Kidney (tissue), 14 donors: ENCODE results near the gene ADIG. TPM values are rescaled to one million over a fixed set of nuclear protein-coding genes. Genes with fewer than 3 reads are reported as not detected.
"Not testable (repeated sequence)": the region's sequence is repeated elsewhere in the genome, so short reads cannot be mapped to it uniquely, and the experiment has no call there.

Source experiments
- DNase-seq, 5 donors: peaks; one replicate each; pipeline ENCODE4 v3.0.0-alpha.2; 2013 to 2020
- FAIRE-seq: peaks from 2 replicates; lab custom pipeline; 2012; peaks lifted over from hg19 to GRCh38; lab: Jason Lieb, UNC
- H3K27ac ChIP-seq, 2 donors: one replicate each; pipeline ENCODE4 v1.7.0; 2013; ENCODE audit warnings: low read depth in 2 of 2, low read length in 2 of 2, inconsistent platforms in 1 of 2
- H3K27me3 ChIP-seq: one replicate; pipeline ENCODE4 v1.7.1; 2013; ENCODE audit warnings: low read length, inconsistent platforms; ENCODE audit not compliant: control insufficient read depth, insufficient read depth
- H3K36me3 ChIP-seq, 3 donors: one replicate each; pipeline versions ENCODE4 v1.7.0 to v1.7.1; 2013; ENCODE audit warnings: low read length in 3 of 3, control low read depth in 1 of 3, inconsistent platforms in 1 of 3; ENCODE audit not compliant: insufficient read depth in 3 of 3, control insufficient read depth in 2 of 3
- H3K4me1 ChIP-seq, 3 donors: one replicate each; pipeline versions ENCODE4 v1.7.0 to v1.7.1; 2013; ENCODE audit warnings: low read length in 3 of 3, inconsistent platforms in 1 of 3, low read depth in 1 of 3; ENCODE audit not compliant: control insufficient read depth in 2 of 3, insufficient read depth in 2 of 3
- H3K4me3 ChIP-seq, 3 donors: one replicate each; pipeline versions ENCODE4 v1.7.0 to v1.8.1; 2013; ENCODE audit warnings: low read length in 3 of 3, control low read depth in 1 of 3, inconsistent platforms in 1 of 3
- H3K9ac ChIP-seq, 3 donors: one replicate each; pipeline versions ENCODE4 v1.7.0 to v1.7.1; 2013; ENCODE audit warnings: low read length in 3 of 3, control low read depth in 1 of 3, inconsistent platforms in 1 of 3
- H3K9me3 ChIP-seq, 3 donors: one replicate each; pipeline versions ENCODE4 v1.7.0 to v1.7.1; 2013; ENCODE audit warnings: low read length in 3 of 3, control low read depth in 1 of 3, inconsistent platforms in 1 of 3; ENCODE audit not compliant: control insufficient read depth in 2 of 3, insufficient read depth in 1 of 3
- intact Hi-C: fragments of 100-400 bp; cut with DNase I; formaldehyde crosslinking; loops from one replicate; pipeline ENCODE4 v1.11.1; 2022
- polyA plus RNA-seq: library from polyadenylated mRNA; stranded (reverse); fragments of 350-450 nt; fragmentation: Illumina TruSeq; extraction: RNeasy Lipid Tissue Mini Kit (QIAGEN cat#74804); gene quantifications from one replicate; pipeline ENCODE4 v1.2.3, GENCODE V29; 2014; ENCODE audit warnings: low read depth, low replicate concordance; ENCODE audit not compliant: insufficient read depth
- total RNA-seq: library from RNA; stranded (reverse); fragmentation: NEBNext Ultra II Directional; extraction: Animal tissue kit (Norgen Biotek cat#: 25700); gene quantifications from one replicate; pipeline ENCODE4 v1.2.1, GENCODE V29; 2021
- TF ChIP-seq, protein P1 (sequence below): IDR thresholded peaks from 3 replicates; pipeline ENCODE4 v1.5.1; 2012; ENCODE audit warnings: mild to moderate bottlenecking, moderate library complexity, borderline replicate concordance; ENCODE audit not compliant: insufficient read depth; ENCODE audit errors: extremely low read depth
- donor health status: control.
- donor health status: control.
- donor health status: control.
- donor health status: control.
- donor health status: control.
- donor health status: DM: yes; HTN: yes; CAD: no.
- donor health status: Normal renal cell carcinoma (clear cell type).

The ADIG gene
- total and polyA plus RNA-seq, 2 donors from 2014 or later, result 0.58 TPM; not detected in 1

DNA sequence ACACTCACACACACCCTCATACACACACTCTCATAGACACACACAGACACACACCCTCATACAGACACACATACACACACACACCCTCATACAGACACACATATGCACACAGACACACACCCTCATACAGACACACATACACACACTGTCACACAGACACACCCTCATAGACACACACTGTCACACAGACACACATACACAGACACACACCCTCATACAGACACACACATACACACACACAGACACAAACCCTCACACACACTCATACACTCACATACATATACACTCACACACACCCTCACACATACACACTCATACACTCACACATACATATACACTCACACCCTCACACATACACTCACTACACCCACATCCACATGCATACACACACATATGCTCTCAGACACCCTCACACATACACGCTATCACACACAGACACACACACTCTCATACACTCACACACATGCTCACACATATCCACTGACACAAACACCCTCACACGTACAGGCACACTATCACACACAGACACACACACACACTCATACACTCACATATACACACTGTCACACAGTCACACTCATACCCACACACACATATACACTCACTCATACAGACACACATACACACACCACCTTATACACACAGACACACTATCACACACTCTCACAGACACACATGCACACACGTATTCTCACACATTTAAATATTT is 9.1 kb downstream of the ADIG start:
- FAIRE-seq, result no peak
- no peak for DNase-seq

DNA sequence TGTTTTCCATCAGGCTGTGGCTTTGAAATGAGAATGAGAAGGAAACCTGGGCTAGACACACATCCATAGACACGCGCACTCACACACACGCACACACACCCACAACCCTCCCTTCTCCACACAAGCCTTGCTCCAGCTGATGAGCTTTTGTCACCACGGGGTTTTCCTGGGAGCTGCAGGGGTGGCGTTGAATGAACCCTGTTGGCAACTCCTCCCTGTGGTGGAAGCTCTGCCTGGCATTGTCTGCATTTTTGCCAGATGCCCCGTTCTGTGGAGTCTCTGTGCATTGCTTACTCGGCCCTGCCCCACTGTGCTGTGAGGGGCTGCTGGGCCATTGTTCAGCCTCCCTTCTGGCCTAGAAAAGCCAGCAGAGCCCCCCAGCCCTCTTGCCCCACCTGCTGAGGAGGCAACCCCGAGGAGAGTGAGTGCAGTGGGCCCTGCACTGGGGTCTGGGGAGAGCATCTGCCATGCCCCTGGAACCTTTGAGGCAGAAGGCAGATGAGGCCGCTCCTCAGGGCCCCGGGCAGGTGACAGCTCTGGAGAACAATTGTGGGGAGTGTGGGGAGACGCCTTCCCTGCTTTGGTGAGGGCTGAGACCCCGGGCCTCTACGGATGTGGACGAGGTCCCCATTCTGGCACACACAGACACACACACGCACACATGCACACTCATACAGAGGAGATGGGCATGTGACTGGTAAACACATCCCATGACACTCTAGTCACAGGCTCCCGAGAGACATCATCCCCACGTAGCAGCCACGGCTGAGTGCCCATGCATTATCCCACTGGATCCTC is 9.9 kb downstream of the ADIG start:
- Histone ChIP-seq H3K27me3 (no peaks in the 10 kb centered on the region), H3K9me3 (no peaks in the 10 kb centered on the region), H3K27ac (no peak overlapping the region), H3K4me3 (no peak overlapping the region), H3K36me3 (no peaks in the 10 kb centered on the region), H3K4me1 (no peaks in the 10 kb centered on the region), H3K9ac (no peak overlapping the region)
- TF ChIP-seq, protein P1, sequence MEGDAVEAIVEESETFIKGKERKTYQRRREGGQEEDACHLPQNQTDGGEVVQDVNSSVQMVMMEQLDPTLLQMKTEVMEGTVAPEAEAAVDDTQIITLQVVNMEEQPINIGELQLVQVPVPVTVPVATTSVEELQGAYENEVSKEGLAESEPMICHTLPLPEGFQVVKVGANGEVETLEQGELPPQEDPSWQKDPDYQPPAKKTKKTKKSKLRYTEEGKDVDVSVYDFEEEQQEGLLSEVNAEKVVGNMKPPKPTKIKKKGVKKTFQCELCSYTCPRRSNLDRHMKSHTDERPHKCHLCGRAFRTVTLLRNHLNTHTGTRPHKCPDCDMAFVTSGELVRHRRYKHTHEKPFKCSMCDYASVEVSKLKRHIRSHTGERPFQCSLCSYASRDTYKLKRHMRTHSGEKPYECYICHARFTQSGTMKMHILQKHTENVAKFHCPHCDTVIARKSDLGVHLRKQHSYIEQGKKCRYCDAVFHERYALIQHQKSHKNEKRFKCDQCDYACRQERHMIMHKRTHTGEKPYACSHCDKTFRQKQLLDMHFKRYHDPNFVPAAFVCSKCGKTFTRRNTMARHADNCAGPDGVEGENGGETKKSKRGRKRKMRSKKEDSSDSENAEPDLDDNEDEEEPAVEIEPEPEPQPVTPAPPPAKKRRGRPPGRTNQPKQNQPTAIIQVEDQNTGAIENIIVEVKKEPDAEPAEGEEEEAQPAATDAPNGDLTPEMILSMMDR, result no peak
- no peak for DNase-seq
- FAIRE-seq, result no peak
- intact Hi-C loops, result no loop called here

More for the DNA sequence above, 9.1 kb downstream of the ADIG start:
- peaks cover 0 to 4% (median 0%) of the 10 kb centered on the region in 3 donors for H3K4me1 ChIP-seq
- H3K4me3 ChIP-seq, result peak overlapping the region in 1 of 3 donors; percentile 3
- intact Hi-C loops, result no loop called here
- H3K9ac ChIP-seq, result no peak overlapping the region
- no peaks in the 10 kb centered on the region for H3K27me3 ChIP-seq
- H3K27ac ChIP-seq, result no peak overlapping the region
- H3K9me3 ChIP-seq, result no peaks in the 10 kb centered on the region
- TF ChIP-seq, protein P1, result no peak
- no peaks in the 10 kb centered on the region for H3K36me3 ChIP-seq

DNA sequence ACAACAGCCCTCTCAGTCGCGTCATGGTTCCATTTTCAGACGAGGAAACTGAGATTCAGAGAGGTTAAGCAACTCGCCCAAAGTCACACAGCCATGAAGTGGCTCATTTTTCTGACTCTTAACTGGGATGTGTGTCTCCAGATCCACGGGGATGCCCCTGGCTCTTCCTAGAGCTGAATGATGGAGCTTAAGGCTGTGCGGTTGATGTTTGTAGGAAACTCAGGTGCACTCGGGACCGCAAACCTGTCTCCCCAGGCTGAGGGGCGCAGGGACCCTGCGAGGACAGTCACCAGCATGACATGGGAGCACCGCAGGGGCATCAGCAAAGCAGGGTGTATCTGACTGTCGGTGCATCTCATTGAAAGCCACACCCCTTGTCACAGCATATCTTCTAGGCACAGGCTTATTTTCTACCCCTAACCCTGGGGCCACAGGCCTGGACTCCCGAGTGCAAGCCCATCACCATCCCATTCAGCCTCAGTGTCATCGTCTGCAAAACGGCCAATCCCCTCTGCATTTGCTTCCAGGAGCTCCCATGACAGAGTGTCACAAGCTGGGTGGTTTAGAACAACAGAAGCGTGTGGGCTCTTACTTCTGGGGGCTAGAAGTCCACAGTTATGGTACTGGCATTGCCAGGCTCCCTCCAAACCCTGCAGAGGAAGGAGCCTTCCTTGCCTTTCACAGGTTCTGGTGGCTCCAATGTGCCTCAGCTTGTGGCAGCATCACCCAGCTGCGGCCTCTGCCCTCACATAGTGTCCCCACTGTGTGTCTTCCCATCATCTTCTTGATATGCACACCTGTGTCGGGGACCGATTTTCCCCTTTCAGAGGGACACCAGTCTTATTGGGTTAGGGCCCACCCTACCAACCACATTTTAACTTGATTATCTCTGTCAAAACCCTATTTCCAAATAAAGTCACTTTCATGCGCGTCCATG is 10.7 kb downstream of the ADIG start:
- H3K27me3 ChIP-seq, result no peaks in the 10 kb centered on the region
- H3K36me3 ChIP-seq, result no peaks in the 10 kb centered on the region
- no peak overlapping the region for H3K4me3 ChIP-seq
- no peak overlapping the region for H3K27ac ChIP-seq
- H3K4me1 ChIP-seq, result no peaks in the 10 kb centered on the region
- DNase-seq (no peak), FAIRE-seq (no peak)
- TF ChIP-seq, protein P1, result no peak
- no peak overlapping the region for H3K9ac ChIP-seq
- intact Hi-C loops, result no loop called here
- no peaks in the 10 kb centered on the region for H3K9me3 ChIP-seq

DNA sequence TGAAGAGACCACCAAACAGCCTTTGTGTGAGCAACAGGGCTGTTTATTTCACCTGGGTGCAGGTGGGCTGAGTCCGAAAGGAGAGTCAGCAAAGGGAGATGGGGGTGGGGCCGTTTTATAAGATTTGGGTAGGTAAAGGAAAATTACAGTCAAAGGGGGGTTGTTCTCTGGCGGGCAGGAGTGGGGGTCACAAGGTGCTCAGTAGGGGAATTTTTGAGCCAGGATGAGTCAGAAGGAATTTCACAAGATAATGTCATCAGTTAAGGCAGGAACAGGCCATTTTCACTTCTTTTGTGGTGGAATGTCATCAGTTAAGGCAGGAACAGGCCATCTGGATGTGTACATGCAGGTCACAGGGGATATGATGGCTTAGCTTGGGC is 11.4 kb downstream of the ADIG start:
- H3K36me3 ChIP-seq, H3K9me3 ChIP-seq, FAIRE-seq, H3K27ac ChIP-seq, H3K9ac ChIP-seq, intact Hi-C loops, H3K4me3 ChIP-seq, H3K27me3 ChIP-seq, DNase-seq, H3K4me1 ChIP-seq: not testable (repeated sequence)

DNA sequence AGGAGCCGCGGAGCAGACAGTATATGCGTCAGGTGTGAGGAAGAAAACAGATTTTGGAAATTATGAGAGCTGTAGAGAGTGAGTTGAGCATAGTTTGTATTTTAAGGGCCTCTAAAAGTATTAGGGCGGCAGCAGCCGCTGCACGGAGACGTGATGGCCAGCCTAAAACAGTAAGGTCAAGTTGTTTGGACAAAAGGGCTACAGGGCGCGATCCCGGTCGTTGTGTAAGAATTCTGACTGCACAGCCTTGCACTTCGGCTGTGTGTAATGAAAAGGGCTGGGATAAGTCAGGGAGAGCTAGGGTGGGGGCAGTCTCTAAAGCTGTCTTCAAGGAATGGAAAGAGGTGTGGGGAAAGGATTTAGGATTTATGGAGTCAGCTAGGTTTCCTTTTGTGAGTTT is 13.3 kb downstream of the ADIG start:
- H3K4me1 ChIP-seq, intact Hi-C loops, DNase-seq, H3K4me3 ChIP-seq, H3K27ac ChIP-seq, H3K27me3 ChIP-seq, H3K9ac ChIP-seq, H3K9me3 ChIP-seq, FAIRE-seq, H3K36me3 ChIP-seq: not testable (repeated sequence)
